Subcutaneous adipose tissue (tissue), 4 donors: ENCODE results near the gene C19orf18. TPM values are rescaled to one million over a fixed set of nuclear protein-coding genes. Genes with fewer than 3 reads are reported as not detected.
"Not testable (repeated sequence)": the region's sequence is repeated elsewhere in the genome, so short reads cannot be mapped to it uniquely, and the experiment has no call there.

Experiments
- CTCF ChIP-seq: fragments of 450-650 bp; IDR thresholded peaks from one replicate; pipeline ENCODE4 v1.5.1; 2016; ENCODE audit warnings: low read depth, mild to moderate bottlenecking, control low read depth, antibody characterized with exemption, moderate library complexity
- total RNA-seq, 4 donors: library from RNA; depleted of rRNA; stranded (reverse); fragments of >200 nt; gene quantifications; one replicate each; pipeline ENCODE4 v1.1.0, GENCODE V29; 2016

C19orf18 gene
- total RNA-seq, 4 donors from 2014 or later, result 0.68 TPM; not detected in 3

- TF ChIP-seq CTCF, result no peak
These were observed 27.3 kb downstream of the C19orf18 start for GRCh38 chr19:57947088-57947418.

- TF ChIP-seq CTCF, result no peak
These were observed 28.0 kb downstream of the C19orf18 start for GRCh38 chr19:57946316-57946715.

GRCh38 chr19:57941593-57941992, 32.7 kb downstream of the C19orf18 start:
- TF ChIP-seq CTCF, result no peak

GRCh38 chr19:57935731-57936130, 38.6 kb downstream of the C19orf18 start:
- no peak for TF ChIP-seq CTCF

- no peak for TF ChIP-seq CTCF
These were observed 39.3 kb downstream of the C19orf18 start, which contains the start of gene ZNF418 for GRCh38 chr19:57934820-57935665. ZNF418 (minus strand) TSS chr19:57935402; CDS start chr19:57933822, 1,580 bp downstream.

- TF ChIP-seq CTCF, result no peak
These were observed 46.7 kb downstream of the C19orf18 start for GRCh38 chr19:57927587-57927986.

- not testable (repeated sequence) for TF ChIP-seq CTCF
These were observed 58.0 kb downstream of the C19orf18 start, which contains the start of gene ZNF417 for GRCh38 chr19:57916168-57916995. ZNF417 (minus strand) TSS chr19:57916592; CDS start chr19:57916411, 181 bp downstream.
